Activated naive CD4-positive, alpha-beta T cell treated with anti-CD3 and anti-CD28 coated beads, Interleukin-2, amount 50 U/mL, for 16 hours (primary cell): ENCODE measurements around the gene PAX5.

Experiments
- DNase-seq: peaks from one replicate; pipeline ENCODE4 v3.0.0-alpha.2; 2020

Gene PAX5

DNA sequence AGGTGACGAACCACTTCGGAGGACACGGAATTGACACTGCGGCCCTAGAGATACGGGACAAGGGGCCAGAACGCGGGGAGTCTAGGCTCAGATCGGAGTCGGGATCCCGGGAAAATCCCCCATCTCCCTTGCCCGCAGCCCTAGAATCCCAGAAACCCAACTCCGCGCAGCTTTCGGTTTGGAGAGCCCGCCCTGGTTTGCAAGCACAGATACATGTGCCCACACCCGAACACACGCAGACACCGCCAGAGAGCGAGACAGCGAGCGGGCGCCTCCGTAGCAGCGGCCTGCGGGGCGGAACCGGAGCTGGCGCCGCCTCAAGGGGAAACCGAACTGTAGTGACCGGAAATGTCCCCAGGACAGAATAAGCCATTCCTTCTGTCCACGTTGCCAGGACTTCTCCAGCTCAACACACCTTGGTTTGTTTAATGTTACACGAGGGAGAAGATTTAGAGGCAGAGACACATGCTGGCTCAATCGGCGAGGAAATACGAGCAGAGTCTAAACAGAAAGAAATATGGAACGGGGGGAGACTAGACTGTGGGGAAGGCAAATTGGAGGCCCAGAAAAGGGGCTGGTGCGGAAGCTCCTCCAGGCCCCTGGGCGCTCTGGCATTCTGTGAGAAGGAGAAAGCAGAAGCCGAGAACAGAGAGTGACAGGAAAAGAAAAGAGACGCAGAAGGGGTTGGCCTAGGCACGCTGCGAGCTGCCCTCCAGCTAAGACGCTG lies 2.9 kb upstream of the PAX5 start:
- peak; percentile 60 for DNase-seq

DNA sequence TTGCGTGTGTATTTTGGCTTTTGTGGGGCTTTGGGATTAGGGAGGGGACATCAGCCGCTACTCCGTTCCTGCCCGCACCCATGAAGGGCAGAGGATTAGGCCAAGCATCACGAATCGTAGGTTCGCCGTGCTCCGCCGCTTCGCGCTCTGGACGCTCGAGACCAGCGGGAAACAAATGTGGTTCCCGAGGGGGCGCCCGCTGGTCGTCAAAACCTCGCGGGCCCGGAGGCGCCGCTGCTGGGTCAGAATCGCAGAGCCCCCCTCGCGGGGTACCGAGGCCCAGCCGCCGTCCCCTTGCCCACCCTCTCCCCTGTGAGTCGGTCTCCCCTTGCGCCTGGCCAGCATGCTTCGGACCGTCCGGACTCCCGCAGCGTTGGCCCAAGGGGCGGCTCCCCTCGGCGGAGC lies 2.3 kb upstream of the PAX5 start:
- no peak for DNase-seq

DNA sequence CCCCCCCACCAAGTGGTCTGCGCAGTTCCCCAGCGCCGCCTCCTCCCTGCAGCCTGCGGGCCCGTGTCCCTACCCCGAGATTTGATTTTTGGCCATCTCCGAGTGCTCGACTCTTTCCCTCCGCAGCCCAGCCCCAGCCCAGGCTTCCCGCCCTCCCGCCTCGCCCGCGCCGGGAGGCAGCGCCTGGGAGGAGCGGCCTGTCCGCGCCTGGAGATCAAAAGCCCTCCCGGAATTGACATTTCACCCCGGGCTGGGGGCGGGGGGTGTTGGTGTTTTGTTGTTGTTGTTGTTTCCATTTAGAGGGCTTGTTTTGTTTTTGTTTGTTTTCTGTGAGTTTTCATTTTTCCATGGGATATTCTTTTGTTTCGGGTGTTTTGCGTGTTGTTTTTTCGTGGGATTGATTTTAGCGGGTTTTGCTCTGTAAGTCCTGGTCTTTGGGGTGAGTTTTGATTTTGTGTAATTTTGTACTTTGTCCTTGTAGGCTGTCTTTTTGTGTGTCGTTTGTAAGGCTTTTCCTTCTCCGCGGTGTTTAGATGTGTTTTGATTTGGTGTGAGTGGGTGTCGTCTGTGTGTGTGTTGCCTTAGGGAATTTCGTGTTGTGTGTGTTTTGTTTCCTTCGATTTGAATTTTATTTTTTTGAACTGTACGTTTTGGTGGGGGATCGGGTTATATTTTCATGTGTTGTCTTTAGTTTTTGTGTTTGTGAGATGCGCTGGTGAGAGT lies 1.7 kb upstream of the PAX5 start:
- DNase-seq: no peak

DNA sequence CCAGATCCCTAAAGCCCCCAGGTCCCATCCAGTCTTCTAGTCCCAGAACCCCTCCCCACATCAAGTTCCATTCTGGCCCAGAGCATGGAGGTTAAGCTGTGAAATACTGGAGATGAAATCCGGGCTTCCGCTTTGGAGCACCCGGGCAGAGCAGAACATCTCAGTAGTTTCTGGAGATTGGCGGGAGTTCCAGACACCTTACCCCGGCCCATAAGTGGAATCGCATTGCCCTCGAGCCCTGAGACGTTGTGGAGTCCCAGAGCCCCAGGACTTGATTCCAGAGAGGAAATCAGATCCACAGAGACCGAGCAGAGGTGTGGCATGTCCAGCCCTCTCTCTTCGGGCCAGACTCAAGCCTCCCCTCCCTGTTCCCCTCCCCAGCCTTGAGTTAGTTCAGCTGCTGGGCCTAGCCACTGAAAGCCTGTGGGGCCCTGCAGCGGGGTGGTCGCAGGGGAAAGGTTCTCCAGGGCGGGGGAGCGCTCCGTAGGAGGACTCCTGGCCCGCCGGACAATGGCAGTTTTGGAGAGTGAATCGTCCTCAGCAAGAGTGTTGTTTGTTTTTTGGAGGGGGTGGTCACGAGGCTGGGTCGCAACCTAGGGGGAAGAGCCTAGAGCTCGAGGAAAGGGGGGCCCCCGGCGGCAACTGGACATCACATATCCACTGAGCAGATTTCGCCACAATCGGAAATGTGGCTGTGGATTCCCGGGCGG lies 1.0 kb upstream of the PAX5 start:
- no peak for DNase-seq

DNA sequence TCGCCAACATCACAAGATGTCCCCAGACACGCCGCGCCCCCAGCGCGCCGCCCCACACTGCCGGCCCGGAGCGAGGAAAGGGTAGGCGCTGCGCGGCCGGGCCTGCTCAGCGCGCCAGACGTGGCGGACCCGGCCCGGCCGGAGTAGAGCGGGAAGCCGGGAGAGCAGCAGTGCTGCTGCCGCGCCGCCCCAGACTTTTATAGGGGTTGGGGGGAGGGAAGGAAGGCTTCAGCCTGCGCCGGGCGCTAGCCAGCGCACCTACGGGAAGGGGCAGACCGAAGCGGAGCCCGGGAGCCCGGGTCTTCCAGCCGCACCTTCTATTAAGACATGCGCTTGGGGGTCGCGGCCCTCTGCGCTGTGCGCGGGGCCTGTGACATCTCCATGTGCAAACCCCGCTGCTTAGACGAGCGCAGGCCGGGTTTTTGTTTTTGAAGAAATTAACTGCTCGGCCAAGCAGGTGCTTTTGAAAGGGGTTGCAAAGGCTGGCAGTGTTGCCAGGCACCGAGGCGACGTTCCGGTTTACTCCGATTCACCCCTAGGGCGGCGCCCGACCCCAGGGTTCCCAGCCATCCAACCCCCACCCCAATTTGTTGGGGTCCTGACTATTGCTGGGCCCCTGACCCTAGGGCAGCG lies 353 bp upstream of the PAX5 start:
- peak; percentile 34 for DNase-seq

DNA sequence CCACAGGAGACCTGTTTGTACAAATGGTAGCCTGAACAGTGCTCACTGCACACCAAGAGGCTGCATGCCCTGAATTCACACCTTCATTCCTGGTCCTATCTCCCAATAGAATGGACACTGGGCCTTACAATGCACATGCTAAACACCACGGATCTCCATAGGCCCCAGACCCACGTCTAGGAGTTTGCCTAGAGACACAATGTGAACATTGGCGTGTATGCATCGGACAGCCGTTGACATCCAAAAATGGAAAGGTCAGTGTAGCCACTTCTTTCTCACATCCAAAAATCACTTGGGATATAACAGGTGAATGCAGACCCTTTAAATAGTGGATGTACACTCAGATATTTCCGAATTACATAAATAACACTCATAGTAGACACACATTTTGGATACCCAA lies 927 bp downstream of the PAX5 start:
- no peak for DNase-seq

DNA sequence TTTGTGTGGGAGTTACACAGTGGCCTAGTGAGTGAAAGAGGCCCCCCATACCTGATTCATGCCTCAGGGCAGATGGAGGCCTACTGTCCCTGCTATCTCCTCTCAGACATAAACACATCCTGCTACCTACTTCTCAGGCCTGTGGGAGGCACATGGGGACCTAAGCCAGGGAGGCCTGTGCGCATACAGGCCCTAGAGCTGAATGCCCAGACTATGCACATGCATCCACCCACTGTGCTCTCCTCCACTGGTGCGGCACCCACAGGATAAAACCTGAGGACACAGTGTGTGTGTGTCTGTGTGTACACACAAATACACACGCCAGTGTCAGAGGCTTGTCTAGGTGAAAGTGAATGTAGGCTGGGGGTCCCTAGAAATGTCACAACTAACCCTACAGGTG lies 1.4 kb downstream of the PAX5 start:
- no peak for DNase-seq

DNA sequence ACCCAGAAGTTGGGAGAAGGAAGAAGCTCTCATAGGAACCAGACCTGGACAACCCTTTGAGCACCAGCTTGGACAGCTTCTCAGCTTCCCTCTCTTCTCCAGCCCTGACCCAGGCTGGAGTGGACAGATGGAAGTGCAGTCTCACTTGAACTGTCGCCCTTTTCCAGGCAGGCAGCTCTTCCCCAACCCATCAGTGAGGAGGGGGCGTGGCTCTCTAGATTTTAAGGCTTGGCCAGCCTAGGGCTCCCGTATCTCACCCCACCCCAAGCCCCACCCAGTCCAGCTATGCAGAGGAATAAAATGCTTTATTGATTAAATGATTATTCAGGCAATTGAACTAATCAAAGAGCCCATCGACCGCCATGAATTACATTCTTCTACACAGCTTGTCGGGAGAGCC lies 2.2 kb downstream of the PAX5 start:
- DNase-seq: no peak

DNA sequence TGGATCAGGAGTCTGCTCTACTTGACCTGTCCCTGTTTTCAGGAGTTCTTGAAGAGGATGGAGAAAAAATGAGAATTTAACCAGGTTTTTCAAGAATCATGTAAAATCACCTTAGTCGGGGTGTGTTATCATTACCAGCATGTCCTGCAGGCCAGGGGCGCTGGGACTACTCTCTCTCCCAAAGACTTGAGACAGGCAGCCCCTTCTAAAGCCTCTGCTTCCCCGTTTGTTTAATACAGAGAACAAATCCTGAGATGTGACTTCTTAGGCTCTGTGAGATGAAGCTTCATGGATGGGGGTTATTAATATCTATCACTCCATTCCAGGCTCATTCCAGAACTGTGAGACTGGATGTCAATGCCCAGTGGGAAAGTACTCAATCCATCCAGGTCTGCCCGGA lies 3.0 kb downstream of the PAX5 start:
- no peak for DNase-seq

DNA sequence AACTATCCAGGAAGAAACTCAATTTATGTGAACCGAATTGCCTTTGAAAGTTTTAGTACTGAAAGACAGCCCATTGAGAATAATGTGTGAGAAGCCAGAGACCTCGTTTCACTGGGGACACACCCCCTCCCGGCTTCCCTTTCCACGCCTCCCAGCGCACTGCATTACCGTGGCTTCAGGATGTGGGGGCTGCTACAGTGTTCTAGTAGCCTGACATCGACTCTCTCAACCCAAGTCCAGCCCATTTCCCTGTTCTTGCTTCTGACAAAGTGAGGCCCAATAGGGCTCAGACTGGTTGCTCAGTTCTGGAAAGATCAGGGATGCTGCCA lies 3.5 kb downstream of the PAX5 start:
- no peak for DNase-seq

DNA sequence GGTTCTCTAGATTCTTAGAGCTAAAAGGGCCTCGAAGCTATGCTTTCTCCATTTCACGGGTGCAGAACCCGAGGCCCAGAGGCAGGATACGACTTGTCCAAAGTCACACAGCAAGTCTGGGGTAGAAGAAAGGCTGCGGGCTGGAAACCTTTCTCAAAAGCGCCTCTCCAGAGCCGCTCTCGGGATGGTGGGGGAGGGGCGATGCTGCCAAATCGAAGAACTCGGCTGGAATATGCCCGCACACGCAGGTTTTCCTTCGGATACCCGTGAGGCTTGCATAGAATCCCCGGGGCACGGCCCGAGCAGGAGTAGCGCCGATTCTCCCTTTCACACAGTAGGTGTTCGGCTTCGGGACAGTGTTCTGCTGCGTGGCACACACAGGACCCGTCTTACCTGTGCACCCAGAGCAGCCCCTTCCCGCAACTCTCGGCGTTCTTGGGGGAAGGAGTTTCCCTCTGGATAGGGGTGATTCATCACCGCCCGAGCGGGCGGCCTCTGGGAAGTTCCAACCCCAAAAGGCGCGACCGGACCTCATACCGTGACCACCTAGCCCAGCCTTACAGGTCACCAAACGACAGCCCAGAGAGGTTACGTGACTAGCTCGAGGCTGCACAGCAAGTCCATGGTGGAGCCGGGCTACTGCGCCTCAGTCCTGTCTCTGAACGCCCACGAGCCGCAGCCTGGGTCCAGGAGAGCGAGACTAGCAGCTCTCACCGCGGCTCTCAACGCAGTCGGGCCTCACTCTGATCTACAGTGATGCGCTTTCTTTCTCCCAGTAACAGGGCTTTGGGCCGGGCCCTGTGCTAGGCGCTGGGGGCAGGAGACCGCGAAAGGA lies 4.1 kb downstream of the PAX5 start:
- DNase-seq: no peak

DNA sequence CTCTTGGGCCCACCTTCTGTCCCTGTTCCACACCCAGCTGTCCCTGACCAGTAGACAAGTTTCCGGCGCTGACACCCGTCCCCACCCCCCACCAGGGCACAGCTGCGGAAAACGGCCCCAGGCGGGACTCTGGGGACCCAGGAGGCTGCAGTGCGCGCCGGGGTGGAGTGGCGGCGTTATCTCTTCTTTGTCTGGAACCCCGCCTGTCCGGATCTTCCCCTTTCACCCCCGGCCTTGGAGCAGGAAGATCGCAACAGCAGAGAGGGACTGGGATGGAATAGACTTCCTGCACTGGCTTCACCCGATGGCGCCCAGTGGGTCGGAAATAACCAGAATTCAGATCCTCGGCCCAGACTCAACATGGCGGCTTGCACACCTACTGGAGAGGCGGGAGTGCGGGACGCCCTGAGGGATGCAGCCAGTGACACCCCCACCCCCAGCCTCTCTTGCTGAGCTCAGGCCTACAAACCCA lies 4.7 kb downstream of the PAX5 start:
- DNase-seq: no peak

DNA sequence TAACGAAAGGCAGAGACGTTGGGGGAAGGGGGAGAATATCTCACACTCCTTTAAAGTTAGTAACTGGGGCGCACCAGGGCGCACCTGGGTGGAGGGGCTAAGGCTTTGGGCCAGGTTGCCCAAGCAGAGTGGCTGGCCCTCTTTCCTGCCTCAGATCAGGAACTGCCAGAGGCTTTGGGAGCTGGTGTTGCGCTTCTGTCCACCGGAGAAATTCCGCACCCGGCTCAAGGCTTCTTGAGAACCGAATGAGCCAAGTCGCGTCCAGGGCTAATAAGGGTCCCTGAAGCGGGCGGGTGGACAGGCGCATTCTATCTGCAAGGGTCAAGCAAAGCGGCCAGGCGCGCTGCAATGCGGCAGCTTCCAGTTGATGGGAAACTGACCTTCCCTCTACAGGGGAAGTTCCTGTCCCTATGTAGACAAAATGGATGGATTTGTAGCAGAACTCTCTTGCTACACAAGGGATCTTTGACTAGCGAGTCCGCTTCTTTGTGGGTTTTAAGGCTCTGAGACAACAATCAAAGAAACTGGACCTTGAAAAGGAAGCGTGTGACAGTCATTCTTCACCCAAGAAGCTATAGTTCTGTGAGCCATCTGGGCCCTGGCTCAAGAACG lies 5.5 kb downstream of the PAX5 start:
- DNase-seq: no peak

DNA sequence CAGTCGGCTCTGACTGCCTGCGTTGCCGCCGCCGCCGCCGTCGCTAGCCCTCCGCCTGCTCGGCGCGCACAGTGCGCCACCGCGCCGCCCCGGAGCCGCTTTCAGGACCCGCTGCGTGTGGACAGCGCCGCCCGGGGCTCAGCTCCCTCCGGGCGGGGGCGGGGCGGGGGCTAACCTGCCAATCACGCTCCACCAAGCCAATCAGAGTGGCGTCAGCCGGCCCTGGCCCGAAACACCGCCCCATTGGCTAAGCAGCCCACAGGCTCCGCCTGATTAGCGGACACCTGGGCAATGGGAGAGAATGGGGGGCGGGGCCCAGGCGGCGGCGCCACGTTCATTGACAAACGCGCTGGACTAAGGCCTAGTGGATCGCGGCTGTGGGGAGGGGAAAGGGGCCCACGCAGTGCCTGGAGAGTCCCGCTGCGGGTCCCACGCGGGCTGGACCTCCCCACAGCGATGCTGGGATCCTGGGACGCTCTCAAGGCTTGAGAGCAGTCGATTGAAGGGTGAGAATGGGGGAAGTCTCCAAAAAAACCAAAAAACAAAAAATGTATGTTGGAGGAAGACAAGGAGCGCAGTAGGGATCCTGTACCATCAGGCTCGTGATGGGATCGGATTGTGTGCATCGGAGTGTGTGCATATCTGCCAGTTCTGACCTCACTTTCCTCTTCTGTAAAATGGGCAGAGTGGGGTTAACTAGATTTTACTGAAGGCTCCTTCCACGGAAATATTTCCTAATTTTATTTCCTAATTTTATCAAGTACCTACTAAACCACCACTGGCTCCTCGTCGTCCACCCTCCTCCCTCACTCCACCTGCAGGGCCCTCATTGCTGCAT lies 6.3 kb downstream of the PAX5 start:
- peak; percentile 87 for DNase-seq

DNA sequence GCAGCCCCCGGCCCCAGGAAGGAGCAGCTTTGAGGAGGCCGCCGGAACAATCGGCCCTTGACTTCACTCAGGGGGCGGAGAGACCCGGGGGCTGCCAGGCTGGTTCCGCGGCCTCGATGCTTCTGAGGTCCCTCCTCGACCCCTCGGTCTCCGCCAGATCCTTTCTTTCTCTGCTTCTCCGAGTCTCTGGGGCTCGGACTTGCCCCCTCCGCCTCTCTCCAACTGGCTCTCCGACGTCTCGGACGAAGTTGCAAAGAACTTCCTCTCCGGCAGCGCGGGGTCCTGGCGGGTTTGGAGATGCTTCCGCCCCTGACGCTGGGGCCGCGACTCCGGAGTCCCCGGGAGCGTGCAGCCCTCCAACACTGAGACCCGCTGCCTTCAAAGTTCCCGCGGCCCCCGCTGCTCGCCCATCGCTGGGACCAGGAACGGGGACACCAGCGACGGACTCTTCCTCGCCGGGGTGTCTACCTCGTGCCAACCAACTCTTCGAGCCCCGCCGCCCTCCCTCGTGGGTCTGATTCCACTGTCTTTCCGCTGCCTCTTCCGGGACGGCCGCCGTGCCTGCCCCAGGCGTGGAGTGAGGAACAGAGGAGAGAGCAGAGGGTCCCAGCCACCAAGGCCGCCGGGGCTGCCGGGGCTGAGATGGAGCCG lies 7.0 kb downstream of the PAX5 start:
- DNase-seq: no peak

DNA sequence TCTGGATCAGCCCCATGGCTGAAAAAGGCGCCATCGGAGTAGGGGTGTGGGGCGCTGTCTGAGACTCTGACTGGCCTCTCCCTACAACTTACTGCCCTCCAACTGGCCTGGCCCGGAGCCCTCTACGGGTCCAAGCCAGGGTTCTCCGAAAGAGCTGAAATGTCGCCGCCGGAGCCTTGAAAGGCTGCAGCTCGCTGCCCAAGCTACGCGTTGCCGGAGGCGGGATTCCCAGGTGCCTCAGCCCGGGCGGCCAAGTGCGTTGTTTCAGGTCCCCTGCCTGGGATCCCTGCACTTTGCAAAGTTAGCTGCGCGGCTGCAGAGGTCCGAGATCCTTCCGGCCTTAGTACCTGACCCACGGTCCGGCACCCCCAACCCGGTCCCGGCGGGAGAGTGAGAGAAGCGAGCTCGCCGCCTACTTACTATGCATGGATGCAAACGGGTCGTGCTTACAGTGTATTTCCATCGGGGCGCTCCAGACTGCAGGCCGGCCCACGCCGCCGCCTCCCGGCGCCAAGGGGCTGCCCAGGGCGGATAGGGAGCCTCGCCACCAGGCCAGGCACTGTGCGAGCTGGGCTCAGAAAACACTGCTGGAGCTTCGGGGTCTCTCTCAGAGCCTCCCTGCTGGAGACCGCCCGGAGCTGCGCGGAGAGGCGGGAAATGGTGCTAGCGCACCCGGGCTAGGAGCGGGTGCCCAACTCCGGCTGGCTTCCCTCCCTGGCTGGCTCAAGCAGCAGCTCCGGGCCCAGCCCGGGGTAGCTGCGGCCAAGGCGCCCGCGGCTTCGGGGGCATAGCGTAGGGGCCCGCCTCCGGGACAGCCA lies 7.7 kb downstream of the PAX5 start:
- no peak for DNase-seq

DNA sequence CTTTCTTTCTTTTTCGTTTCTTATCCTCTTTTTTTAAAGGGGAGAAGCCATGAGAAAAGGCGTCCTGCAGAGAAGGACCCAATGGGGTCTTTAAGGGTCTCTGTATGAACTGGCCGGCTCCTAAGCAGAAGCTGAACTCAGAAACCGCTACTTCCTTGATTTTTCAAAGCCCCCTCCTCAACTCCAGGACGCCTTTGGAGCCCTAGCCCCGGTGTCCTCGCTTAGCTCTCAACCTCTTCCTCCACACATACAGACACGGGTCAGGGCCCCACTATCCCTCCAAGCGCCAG lies 8.3 kb downstream of the PAX5 start:
- DNase-seq: no peak

DNA sequence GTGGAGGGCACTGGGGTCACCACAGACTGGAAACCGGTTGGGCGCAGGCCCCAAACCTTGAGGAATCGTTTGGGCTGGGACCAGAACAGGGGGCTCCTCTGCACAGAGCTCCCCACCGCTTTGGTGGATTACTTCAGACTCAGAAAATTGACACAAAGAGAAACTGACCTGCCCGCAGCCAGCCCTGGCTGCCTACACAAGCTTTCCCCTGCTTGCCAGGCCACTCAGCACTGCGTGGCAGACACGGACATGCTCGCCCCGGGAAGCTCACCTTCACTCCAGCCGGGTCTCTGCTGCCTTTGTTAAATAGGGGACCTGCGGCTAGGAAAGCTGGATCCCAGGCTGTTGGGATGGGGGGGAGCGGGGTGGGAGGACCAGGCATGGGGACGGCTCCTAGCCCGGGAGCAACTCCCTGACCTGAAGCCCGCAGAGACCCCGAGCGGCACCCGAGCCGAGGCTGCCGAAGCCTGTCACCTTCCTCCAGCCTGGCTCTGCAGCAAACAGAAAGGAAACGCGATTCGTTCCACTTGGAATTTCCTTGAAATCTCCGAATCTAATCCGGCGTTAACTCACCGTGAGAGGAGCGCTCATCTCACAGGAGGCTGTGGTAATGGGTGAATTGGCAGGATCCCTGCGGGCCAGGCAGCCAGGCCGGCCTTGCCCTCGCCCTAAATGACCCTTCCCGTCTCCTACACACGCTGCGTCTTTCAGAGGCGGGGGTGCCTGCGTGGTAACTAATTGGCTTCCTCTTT lies 8.8 kb downstream of the PAX5 start:
- no peak for DNase-seq

DNA sequence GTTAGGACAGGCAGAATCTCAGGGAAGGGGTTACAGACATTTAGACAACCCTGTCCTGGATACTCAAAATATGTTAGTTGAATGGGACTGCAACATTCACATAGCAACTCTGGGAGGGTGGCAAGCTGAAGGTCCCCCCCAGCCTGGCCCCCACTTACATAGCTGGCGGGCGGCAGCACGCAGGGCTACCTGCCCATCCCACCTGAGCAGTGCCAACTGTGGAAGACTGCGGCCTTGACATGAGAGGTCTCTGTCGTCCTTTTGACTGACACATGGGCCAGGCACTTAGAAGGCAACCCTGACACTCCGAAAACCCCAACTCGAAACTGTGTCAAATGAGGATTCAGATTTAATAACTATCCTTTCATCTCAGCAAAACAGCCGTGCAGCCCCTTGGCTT lies 16.5 kb downstream of the PAX5 start:
- DNase-seq: no peak
